HepG2 (cell line): ENCODE results near the gene FAM167B. TPM values are rescaled to one million over a fixed set of nuclear protein-coding genes. Genes with fewer than 3 reads are reported as not detected.

Source experiments
- ATAC-seq: fragments of 200-7000 bp; cut with Tn5 transposase; 3 replicates; pipeline ENCODE4 v1.9.1; 2020; ENCODE audit warnings: mild to moderate bottlenecking, moderate library complexity
- BruUV-seq: library from RNA; stranded (reverse); fragments of 400-500 nt; replicated peaks from 2 replicates; lab custom pipeline; 2021; lab: Mats Ljungman, UMichigan
- CTCF ChIA-PET: fragments of 300-600 bp; formaldehyde crosslinking; extraction: SDS; loops from one replicate; lab custom pipeline; 2021; ENCODE audit warnings: low total read pairs, inconsistent platforms, low intra/inter-chr PET ratio; lab: Yijun Ruan, JAX
- POLR2A ChIA-PET: fragments of 350-600 bp; sonication (Branson Sonifier 250); formaldehyde crosslinking; loops from one replicate; lab custom pipeline; 2020; ENCODE audit warnings: antibody characterized with exemption, inconsistent platforms; lab: Yijun Ruan, JAX
- DNase-seq: peaks from one replicate; pipeline ENCODE4 v3.0.0-alpha.2; 2015; ENCODE audit warnings: low spot score
- FAIRE-seq: peaks from 3 replicates; lab custom pipeline; 2011; peaks lifted over from hg19 to GRCh38; lab: Jason Lieb, UNC
- H2AFZ ChIP-seq: one replicate; pipeline ENCODE4 v1.6.1; 2011; ENCODE audit warnings: low read length, inconsistent platforms
- H3K27ac ChIP-seq: fragments of 300-600 bp; 3 replicates; pipeline ENCODE4 v1.8.0; 2011; ENCODE audit warnings: mixed run types, mild to moderate bottlenecking, mixed read lengths, low read length, inconsistent platforms; ENCODE audit not compliant: insufficient read depth; ENCODE audit errors: extremely low read length
- H3K27me3 ChIP-seq, 2 experiments: fragments of 200-600 bp in 1 of 2; 2 replicates in 1 of 2; 3 replicates in 1 of 2; pipeline versions ENCODE4 v1.6.0 to v1.8.0; 2011; ENCODE audit warnings: low read length in 2 of 2, mild to moderate bottlenecking in 2 of 2, moderate library complexity in 2 of 2, inconsistent platforms in 1 of 2; ENCODE audit not compliant: insufficient read depth in 2 of 2, control insufficient read depth in 1 of 2
- H3K36me3 ChIP-seq, 2 experiments: fragments of 200-600 bp in 1 of 2; replicated peaks in 1 of 2; 2 replicates in 1 of 2; 3 replicates in 1 of 2; pipeline versions ENCODE4 v1.5.1 to v1.8.0; 2011; ENCODE audit warnings: low read length in 2 of 2, inconsistent platforms in 1 of 2; ENCODE audit not compliant: insufficient read depth in 2 of 2, control insufficient read depth in 1 of 2
- H3K4me1 ChIP-seq: 2 replicates; pipeline ENCODE4 v1.5.1; 2012; ENCODE audit warnings: low read length, inconsistent platforms; ENCODE audit not compliant: insufficient read depth
- H3K4me2 ChIP-seq: 2 replicates; pipeline ENCODE4 v1.6.0; 2011; ENCODE audit warnings: low read depth, low read length, inconsistent platforms
- H3K4me3 ChIP-seq, 3 experiments: fragments of 200-600 bp in 1 of 3; sonication (generic), shearing (Covaris generic) in 1 of 3; replicated peaks in 1 of 3; 2 replicates each; pipeline ENCODE4 v1.5.1; 2011 to 2016; ENCODE audit warnings: low read length in 3 of 3, inconsistent platforms in 2 of 3, low read depth in 2 of 3, mild to moderate bottlenecking in 2 of 3, control low read depth in 1 of 3, mixed read lengths in 1 of 3; ENCODE audit not compliant: insufficient read depth in 1 of 3
- H3K79me2 ChIP-seq: one replicate; pipeline ENCODE4 v1.6.1; 2011; ENCODE audit warnings: low read length, inconsistent platforms; ENCODE audit not compliant: insufficient read depth
- H3K9ac ChIP-seq: 2 replicates; pipeline ENCODE4 v1.6.0; 2011; ENCODE audit warnings: mild to moderate bottlenecking, low read depth, low read length, inconsistent platforms; ENCODE audit not compliant: insufficient read depth
- H3K9me3 ChIP-seq: 2 replicates; pipeline ENCODE4 v1.5.1; 2012; ENCODE audit warnings: mild to moderate bottlenecking, low read length
- H4K20me1 ChIP-seq: 2 replicates; pipeline ENCODE4 v1.6.0; 2011; ENCODE audit warnings: inconsistent platforms, mild to moderate bottlenecking, low read length, moderate library complexity; ENCODE audit not compliant: insufficient read depth
- AGO2 ChIP-seq: fragments of 200-400 bp; formaldehyde crosslinking; optimal IDR thresholded peaks from 2 replicates; pipeline ENCODE3; 2017; ENCODE audit warnings: mild to moderate bottlenecking, low read depth, low read length, moderate library complexity
- KMT2B ChIP-seq: IDR thresholded peaks from 2 replicates; pipeline ENCODE4 v1.6.1; 2016; ENCODE audit warnings: missing genetic modification reagents, missing compliant biosample characterization
- NCOA2 ChIP-seq: sonication (generic); formaldehyde crosslinking; IDR thresholded peaks from 2 replicates; pipeline ENCODE4 v1.8.0; 2022; ENCODE audit warnings: inconsistent platforms
- POLR2G ChIP-seq: fragments of 200-400 bp; formaldehyde crosslinking; IDR thresholded peaks from 2 replicates; pipeline ENCODE4 v1.6.1; 2018; ENCODE audit warnings: mild to moderate bottlenecking, low read depth, low read length, moderate library complexity
- ZNF263 ChIP-seq: sonication (generic); formaldehyde crosslinking; IDR thresholded peaks from 2 replicates; pipeline ENCODE4 v1.4.0; 2020; ENCODE audit warnings: missing genetic modification reagents
- ZNF670 ChIP-seq: sonication (generic); formaldehyde crosslinking; IDR thresholded peaks from 2 replicates; pipeline ENCODE4 v1.8.0; 2022; ENCODE audit warnings: mild to moderate bottlenecking, missing genetic modification reagents, borderline replicate concordance
- ZNF768 ChIP-seq: sonication (generic); formaldehyde crosslinking; IDR thresholded peaks from 2 replicates; pipeline ENCODE4 v1.4.0; 2020; ENCODE audit warnings: missing genetic modification reagents
- ZNF773 ChIP-seq: sonication (generic); formaldehyde crosslinking; IDR thresholded peaks from 2 replicates; pipeline ENCODE4 v1.4.0; 2020; ENCODE audit warnings: missing genetic modification reagents, borderline replicate concordance
- WGBS: methylation state at CpG from one replicate; pipeline ENCODE4 v1.1.6; 2017; ENCODE audit warnings: low lambda C conversion rate; 5-methylcytosine and 5-hydroxymethylcytosine counted together
- in situ Hi-C: cut with HindIII; loops from 2 replicates; pipeline ENCODE4 v1.10.0; 2017; ENCODE audit warnings: low pct_unique_long_range_greater_than_20kb; ENCODE audit not compliant: extremely low pct_ligation_motif_present
- intact Hi-C: fragments of 100-400 bp; cut with micrococcal nuclease; formaldehyde crosslinking; loops from one replicate; pipeline ENCODE4 v1.10.0; 2022; ENCODE audit not compliant: unreplicated experiment
- polyA plus RNA-seq, 8 experiments: library from polyadenylated mRNA; depleted of rRNA in 3 of 8; stranded (reverse) in 7 of 8; unstranded in 1 of 8; fragments of >200 nt; fragmentation: Illumina TruSeq in 4 of 8; extraction: Trizol in 4 of 8; gene quantifications; 2 replicates each; pipeline versions ENCODE4 v1.2.1 to v1.2.3, GENCODE V29; 2011 to 2016; ENCODE audit warnings: low read depth in 4 of 8, missing spikeins in 1 of 8, mixed read lengths in 1 of 8; ENCODE audit not compliant: insufficient read depth in 1 of 8
- total RNA-seq, 5 experiments: library from RNA; depleted of rRNA; stranded (reverse); fragments of >200 nt; fragmentation: Illumina TruSeq; extraction: Trizol; gene quantifications; 2 replicates each; pipeline ENCODE4 v1.2.3, GENCODE V29; 2016; ENCODE audit warnings: low read depth in 1 of 5
- TF ChIP-seq, protein P1 (sequence below): sonication (generic); formaldehyde crosslinking; IDR thresholded peaks from one replicate; pipeline ENCODE4 v1.5.1; 2020; ENCODE audit warnings: mild to moderate bottlenecking, missing genetic modification reagents; ENCODE audit errors: not compliant biosample characterization

The FAM167B gene
- total and polyA plus RNA-seq, 2 of the 13 experiments (the other 11 are each of a cell fraction or from before 2014, with no cell fraction given) = 0.15 to 0.70 TPM

DNA sequence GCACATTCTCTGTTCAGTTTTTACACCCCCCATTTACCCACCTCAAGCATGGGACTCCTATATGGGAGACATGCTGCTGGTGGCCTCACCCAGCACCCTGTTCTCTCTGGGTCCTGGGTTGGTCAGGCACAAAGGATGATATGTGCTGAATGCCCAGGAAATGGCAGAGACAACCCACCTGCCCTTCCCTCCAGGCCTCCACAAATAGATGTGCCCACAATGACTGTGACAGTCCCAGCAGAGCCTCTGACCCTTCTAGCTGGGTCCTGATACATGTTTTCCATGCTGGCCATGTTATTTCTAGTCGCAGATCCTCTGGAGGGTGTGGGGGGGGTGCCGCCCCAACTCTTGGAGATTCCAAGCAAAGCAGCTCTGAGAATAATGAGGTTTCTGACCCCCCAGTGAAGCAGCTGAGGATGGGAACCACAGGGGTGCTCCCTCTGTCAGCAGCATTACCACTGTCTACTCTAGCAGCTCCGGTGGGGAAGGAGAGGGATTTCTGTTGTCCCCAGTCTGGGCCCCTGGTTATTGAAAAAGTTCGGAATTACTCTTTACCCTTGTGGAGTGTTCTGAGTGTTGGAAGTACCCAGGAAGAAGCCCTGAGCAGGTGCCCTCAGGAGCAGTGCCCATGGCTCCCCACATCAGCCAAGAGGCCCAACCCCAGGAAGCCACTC is 47.8 kb upstream of the FAM167B start:
- Histone ChIP-seq H3K9ac (no peak overlapping the region), H3K27me3 (no peaks in the 10 kb centered on the region), H3K9me3 (no peaks in the 10 kb centered on the region), H2AFZ (no peak overlapping the region), H3K27ac (no peak overlapping the region), H3K4me2 (no peak overlapping the region), H3K36me3 (peaks cover 17 to 32% of the 10 kb centered on the region in 2 experiments)
- BruUV-seq = no TSS peak
- intact Hi-C loops = no loop called here
- no peak for FAIRE-seq
- POLR2A ChIA-PET = interaction anchor here (0.6 to 4.8 kb wide), 3 partner anchors 19 to 138 kb away, joined by 3 to 38 read pairs (median 3); partner anchors contain the start of gene TXLNA
- TF ChIP-seq AGO2 (peak; percentile 9), ZNF670 (CRISPR knock-in tag) (no peak), POLR2G (peak; percentile 22)
- TF ChIP-seq, all 625 proteins: peak for 2
- Histone ChIP-seq H3K79me2 (no peaks in the 10 kb centered on the region), H4K20me1 (no peaks in the 10 kb centered on the region), H3K4me3 (no peak overlapping the region), H3K4me1 (peaks cover 20% of the 10 kb centered on the region)
- WGBS = 89% methylated on average over 3 of the region's 4 CpGs
- CTCF ChIA-PET = no interaction called here
- ATAC-seq = no peak
- in situ Hi-C loops = no loop called here
- no peak for DNase-seq

- peaks cover 20% of the 10 kb centered on the region for H3K4me1 ChIP-seq
- ChIA-PET POLR2A (interaction anchor here (0.6 to 4.8 kb wide), 8 partner anchors 16 to 195 kb away, joined by 3 to 38 read pairs (median 4); partner anchors contain the start of genes BSDC1, TMEM39B and TXLNA), CTCF (no interaction called here)
- H3K79me2 ChIP-seq = no peaks in the 10 kb centered on the region
- H3K27ac ChIP-seq = no peak overlapping the region
- peak overlapping the region; percentile 96; the same call in 1 of the 2 replicates for H3K4me2 ChIP-seq
- intact Hi-C loops = no loop called here
- ATAC-seq (peak; percentile 2; the same call in 2 of the 3 replicates), DNase-seq (no peak), FAIRE-seq (no peak)
- no peaks in the 10 kb centered on the region for H3K9me3 ChIP-seq
- H3K9ac ChIP-seq = no peak overlapping the region
- H3K27me3 ChIP-seq = no peaks in the 10 kb centered on the region
- WGBS = 100% methylated on average over 1 of the region's 6 CpGs
- no peaks in the 10 kb centered on the region for H4K20me1 ChIP-seq
- peak overlapping the region in 1 of 3 experiments; percentile 72; a peak in 1 of 6 replicates for H3K4me3 ChIP-seq
- in situ Hi-C loops = no loop called here
- H2AFZ ChIP-seq = no peak overlapping the region
- H3K36me3 ChIP-seq = peaks cover 13 to 26% of the 10 kb centered on the region in 2 experiments
- BruUV-seq = no TSS peak
- peak; percentile 66; the same call in 1 of the 2 replicates for TF ChIP-seq ZNF263 (CRISPR knock-in tag)
- no peak for TF ChIP-seq NCOA2 (CRISPR knock-in tag)
- no peak for TF ChIP-seq ZNF773
- 0 out of 2 replicates have a peak, but pooled peaks have one; percentile 26 for TF ChIP-seq ZNF768 (CRISPR knock-in tag)
- TF ChIP-seq AGO2 = peak; percentile 59
- TF ChIP-seq KMT2B (CRISPR knock-in tag) = no peak
- TF ChIP-seq, protein P1, sequence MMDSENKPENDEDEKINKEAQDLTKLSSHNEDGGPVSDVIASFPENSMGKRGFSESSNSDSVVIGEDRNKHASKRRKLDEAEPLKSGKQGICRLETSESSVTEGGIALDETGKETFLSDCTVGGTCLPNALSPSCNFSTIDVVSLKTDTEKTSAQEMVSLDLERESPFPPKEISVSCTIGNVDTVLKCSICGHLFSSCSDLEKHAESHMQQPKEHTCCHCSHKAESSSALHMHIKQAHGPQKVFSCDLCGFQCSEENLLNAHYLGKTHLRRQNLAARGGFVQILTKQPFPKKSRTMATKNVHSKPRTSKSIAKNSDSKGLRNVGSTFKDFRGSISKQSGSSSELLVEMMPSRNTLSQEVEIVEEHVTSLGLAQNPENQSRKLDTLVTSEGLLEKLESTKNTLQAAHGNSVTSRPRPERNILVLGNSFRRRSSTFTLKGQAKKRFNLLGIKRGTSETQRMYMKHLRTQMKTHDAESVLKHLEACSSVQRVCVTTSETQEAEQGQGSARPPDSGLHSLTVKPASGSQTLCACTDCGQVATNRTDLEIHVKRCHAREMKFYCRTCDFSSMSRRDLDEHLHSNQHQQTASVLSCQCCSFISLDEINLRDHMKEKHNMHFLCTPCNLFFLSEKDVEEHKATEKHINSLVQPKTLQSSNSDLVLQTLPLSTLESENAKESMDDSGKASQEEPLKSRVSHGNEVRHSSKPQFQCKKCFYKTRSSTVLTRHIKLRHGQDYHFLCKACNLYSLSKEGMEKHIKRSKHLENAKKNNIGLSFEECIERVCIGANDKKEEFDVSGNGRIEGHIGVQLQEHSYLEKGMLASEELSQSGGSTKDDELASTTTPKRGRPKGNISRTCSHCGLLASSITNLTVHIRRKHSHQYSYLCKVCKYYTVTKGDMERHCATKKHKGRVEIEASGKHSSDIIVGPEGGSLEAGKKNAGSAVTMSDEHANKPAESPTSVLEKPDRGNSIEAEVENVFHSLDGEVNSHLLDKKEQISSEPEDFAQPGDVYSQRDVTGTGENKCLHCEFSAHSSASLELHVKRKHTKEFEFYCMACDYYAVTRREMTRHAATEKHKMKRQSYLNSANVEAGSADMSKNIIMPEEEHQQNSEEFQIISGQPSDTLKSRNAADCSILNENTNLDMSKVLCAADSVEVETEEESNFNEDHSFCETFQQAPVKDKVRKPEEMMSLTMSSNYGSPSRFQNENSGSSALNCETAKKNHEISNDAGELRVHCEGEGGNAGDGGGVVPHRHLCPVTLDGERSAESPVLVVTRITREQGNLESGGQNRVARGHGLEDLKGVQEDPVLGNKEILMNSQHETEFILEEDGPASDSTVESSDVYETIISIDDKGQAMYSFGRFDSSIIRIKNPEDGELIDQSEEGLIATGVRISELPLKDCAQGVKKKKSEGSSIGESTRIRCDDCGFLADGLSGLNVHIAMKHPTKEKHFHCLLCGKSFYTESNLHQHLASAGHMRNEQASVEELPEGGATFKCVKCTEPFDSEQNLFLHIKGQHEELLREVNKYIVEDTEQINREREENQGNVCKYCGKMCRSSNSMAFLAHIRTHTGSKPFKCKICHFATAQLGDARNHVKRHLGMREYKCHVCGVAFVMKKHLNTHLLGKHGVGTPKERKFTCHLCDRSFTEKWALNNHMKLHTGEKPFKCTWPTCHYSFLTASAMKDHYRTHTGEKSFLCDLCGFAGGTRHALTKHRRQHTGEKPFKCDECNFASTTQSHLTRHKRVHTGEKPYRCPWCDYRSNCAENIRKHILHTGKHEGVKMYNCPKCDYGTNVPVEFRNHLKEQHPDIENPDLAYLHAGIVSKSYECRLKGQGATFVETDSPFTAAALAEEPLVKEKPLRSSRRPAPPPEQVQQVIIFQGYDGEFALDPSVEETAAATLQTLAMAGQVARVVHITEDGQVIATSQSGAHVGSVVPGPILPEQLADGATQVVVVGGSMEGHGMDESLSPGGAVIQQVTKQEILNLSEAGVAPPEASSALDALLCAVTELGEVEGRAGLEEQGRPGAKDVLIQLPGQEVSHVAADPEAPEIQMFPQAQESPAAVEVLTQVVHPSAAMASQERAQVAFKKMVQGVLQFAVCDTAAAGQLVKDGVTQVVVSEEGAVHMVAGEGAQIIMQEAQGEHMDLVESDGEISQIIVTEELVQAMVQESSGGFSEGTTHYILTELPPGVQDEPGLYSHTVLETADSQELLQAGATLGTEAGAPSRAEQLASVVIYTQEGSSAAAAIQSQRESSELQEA (CRISPR knock-in tag) = no peak
These were observed 47.3 kb upstream of the FAM167B start for GRCh38 chr1:32199717-32200072.
